ENCODE results near the gene SYK.
"Not testable (repeated sequence)": the region's sequence is repeated elsewhere in the genome, so short reads cannot be mapped to it uniquely, and the experiment has no call there.

Gene SYK

DNA sequence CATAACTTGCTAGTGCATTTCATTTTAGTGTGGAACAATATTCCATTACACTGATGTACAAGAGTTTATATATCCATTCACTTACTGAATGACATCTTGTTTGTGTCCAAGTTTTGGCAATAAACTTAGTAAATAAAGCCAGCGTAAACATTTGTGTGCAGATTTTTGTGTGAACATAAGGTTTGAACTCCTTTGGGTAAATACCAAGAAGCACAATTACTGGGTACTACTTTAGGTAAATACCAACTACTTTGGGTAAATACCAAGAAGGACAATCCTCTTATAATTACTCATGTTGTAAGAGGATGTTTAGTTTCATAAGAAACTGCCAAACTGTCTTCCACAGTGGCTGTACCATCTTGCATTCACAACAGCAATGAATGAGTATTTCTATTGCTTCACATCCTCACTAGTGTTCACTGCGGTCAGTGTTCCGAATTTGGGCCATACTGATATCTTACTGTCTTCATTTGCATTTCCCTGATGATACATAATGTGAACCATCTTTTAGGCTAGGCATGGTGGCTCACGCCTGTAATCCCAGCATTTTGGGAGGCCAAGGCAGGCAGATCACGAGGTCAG, 2.3 kb upstream of the SYK start:
- no peak for DNase-seq

DNA sequence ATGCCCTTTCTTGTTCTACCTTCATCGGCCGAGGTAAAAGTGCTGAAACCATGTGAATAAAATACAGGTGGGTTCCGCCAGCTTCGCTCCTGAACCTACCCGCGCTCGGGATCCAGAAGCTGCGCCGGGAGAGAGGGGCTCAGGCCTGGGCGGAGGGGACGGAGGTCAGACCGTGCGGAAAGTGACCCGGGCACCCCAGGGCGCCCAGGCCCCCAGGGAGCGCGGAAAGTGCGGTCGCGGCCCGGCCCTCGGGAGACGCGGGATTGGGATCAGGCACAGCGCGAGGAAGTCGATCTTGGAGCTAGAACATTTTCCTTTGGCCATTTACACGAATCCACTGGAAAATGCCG, 329 bp downstream of the SYK start:
- DNase-seq = no peak

DNA sequence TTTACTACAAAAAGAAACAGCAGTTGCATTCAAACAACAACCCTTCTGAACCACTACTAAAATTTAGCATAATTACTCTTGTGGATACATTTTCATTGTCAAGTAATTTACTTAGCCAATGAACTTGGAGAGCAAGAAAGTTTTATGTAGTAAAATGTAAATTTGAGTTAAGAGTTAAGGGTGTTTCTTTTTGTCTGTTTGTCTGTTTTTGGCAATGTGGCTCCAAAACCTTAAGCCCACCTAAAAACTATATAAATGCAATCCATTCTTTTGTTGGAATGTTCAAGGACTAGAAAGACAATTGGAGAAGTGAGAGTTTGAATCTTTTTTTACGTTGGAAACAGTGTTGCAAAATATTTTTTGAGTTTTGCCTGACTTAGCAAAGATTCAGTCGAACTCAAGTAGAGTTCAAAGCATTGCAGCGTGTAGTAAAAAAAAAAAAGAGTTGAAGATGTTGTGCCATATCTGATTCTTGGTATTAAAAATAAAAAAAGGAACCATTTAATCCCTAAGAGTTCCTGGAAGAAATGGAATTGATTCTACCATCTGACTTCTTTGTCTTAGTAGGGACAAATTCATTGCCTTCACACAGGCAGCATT, 867 bp downstream of the SYK start:
- no peak for DNase-seq

DNA sequence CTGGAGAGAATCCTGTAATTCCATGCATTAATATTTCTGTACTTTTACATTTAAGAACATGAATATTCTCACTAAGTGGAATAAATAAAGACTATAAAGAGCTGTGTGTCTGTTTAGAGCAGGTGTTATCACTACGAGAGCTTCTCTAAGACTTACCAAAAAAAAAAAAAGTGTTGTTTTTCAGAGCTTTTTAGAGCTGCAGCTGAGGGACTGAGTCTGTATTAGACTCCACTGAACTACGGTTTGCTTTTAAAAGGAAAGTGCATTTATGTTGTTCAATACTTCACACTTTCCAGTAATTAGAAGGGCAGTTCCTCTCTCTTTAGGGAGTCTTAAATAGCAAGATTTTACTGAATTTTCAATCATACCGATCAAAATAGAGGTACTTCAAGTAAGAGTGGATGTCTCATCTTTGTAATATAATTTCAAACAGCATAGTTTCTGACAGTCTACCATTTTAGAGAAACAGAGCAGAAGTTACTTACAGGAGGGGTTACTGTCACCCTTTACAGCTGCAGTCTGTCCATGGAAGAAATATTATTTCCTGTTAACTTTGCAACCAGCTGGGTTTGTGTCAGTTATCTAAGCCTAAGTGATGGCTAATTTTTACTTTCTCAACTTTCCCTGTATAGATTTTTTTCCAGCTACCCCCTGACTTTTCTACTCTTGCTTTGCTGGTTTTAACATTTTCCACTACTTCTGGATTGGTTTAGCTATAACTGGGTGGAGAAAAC, 2.4 kb downstream of the SYK start:
- no peak for DNase-seq

DNA sequence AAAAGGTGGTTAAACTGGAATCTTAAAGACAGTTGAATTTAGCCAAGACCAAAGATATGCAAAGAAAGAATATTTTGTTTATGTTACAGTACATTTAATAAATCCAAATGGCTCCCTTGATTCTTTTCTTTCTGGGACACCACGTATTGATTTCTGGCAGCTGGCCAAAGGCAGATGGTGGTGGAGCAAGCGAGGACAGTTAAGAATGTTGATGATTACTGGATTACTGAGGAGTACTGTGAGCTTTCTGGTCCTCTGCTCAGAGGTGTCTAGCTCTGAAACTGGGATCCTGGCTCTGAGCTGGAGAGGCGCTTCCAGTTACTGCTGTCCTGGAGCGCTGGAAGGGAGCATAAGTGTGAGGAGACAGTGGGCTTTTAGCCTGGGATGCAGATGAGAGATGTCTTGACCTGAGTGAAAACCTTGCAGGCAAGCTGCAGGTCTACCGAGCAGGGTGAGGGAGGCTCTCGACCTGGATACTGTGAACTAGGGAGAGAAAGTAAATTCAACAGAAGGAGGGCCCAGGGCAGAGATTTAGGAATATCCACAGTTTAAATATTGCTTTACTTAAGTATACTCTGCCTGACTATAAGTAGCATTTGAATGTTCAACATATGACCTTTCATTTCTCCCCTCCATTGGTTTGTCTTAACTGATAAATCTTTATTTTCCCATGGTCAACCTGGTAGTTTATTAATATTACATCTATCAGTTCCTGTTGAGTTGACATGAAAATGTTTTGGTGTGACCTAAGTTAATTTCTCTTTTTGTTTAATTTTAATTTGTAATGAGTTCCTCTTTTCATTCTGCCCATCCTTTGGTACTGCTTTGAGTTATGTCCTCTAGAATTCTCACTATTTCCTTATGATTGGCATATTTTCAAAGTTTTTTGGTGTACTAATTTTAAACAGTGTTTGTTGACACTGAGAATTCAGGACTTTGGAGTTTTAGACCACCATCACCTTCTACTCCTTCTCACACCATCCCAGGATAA, 3.7 kb downstream of the SYK start:
- peak; percentile 47 for DNase-seq

DNA sequence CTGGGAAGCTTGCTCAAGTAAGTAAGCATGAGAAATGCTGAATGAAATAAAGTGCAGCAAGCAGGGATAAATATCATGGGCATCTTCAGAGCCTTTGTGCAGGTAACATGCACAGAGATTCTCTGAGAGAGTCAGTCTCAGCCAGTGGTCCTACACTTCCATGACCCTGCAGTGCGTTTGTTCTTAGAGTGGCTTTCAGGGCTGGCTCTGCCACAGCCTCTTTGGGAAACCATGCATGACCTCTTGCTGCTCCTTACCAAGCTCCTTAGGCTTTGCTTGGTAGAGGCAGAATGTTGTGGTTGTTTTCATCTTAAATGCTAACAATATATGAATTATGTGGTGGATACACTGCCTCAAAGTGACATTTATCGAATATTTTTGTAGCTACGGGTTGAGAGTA, 5.4 kb downstream of the SYK start:
- DNase-seq = no peak

DNA sequence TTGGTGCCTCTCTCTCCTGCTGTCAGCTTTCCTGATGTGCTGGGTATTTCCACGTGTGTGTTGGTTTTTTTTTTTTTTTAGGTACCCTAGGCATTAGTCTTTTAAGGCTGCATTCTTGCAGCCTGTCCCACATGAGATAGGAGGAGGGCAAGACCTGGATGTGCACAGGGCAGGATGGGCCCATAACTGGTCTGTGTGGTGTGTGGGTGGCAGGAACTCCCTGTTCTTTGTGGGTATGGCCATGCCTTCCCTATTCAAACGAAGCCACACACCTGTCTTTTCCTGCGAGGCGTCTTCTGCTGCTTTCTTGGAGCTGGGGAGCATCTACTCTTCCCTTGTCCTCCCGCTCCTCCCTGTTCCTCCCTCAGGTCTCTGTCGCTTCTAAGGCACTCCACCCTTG, 6.8 kb downstream of the SYK start:
- no peak for DNase-seq

DNA sequence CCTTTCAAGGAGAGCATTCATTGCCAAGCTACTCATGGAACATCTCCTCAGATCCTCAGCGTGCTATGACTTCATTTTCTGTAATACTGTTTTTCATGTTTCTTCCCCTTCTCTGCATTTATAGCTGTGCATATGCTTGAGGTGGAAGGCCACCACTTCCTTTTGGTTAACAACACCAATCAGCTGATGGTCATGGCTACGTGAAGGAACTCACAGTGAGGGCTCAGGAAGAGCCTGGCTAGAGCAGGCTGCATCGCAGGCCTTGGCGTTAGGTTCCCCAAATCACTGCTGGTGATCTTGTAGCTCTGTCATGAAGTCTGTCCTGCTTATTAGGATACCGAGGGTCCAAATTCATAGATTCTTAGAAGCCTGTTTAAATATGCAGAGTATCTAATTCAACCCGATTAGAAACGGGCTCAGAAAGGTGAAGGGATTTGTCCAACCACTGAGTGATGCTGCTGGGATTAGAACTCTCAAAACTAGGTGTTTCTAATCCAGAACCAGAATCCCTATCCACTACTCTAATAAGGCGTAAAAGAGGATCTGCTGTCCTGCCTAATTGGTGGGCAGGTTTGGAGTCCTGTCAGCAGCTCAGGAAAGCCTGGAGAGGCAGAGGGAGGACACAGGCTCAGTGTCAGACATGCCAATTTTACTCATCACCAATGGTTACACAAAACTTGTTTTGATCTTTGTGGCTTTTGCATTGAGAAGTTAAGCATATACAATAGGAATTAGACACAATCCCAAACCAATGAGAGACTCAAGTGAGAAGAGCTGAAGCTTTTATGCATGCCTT, 7.5 kb downstream of the SYK start:
- DNase-seq = no peak

DNA sequence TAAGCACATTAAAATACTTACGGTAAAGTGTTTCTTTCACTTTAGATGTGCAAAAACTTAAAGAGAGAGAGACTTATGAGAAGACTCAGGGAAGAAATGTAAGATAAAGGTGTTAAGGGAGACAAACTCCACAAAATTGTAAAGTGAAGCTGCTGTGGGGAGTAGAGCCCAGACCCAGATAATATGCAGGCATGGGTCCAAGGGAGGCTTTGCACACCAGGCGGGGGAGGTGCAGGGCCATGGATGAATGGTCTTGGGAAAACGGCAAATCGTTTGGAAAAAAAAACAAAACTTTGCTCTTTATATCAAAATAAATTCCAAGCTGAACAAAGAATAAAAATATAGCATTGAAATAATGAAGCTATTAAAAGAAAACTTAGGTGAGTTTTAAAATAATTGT, 9.1 kb downstream of the SYK start:
- no peak for DNase-seq

DNA sequence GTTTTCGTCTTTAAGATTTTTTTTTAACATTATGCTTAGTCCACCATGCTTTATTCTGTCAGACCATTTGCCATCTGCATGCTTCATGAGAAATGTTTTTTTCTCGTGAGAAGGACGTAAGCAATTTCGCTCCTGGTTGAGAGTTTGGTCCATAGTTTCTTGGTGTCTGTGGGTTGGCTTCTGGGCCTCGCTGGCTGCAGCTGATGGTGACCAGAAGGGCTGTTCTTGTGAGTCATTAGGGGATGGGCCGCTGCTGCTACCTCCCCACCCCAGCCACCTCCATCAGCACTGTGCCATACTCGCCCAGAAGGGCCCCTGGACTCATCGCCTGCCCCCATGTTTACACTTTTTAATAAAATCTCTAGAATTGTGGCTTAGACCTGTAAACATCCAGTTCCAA, 11.4 kb downstream of the SYK start:
- no peak for DNase-seq

DNA sequence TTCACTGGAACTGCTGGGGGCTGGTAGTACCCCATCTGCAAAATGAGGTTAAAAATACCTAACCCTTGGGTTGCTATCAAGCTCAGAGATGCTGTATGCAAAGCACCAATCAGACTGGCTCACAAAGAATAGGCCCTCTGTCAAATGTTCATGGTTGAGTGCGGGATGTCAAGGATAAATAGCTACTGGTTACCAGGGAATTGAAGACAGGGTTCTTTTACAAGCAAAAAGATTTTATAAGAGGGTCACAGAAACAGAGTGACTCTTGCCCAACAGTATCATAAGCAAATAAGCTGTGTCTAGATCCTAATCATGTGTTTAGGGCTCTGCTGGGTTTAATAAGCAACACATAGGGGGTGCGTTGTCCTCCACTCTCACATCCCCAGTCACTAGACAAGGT, 11.9 kb downstream of the SYK start:
- DNase-seq = no peak

DNA sequence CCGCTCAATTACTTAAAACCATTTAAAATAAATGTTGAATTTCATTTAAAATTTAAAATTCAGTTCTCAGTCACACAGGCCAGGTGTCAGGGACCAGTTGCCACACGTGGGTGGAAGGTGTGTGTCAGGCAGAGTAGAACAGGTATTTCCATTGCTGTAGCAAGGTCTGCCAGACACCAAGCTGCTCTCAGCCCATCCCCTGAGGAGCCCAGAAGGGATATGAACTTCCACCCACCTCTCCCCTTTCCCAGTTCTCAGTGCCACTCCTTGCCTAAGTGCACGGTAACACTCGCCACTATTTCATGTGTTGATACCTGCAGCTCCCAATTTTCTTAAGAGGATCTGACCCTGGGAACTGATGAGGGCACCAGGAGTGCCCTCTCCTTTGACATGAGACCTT, 12.7 kb downstream of the SYK start:
- no peak for DNase-seq

DNA sequence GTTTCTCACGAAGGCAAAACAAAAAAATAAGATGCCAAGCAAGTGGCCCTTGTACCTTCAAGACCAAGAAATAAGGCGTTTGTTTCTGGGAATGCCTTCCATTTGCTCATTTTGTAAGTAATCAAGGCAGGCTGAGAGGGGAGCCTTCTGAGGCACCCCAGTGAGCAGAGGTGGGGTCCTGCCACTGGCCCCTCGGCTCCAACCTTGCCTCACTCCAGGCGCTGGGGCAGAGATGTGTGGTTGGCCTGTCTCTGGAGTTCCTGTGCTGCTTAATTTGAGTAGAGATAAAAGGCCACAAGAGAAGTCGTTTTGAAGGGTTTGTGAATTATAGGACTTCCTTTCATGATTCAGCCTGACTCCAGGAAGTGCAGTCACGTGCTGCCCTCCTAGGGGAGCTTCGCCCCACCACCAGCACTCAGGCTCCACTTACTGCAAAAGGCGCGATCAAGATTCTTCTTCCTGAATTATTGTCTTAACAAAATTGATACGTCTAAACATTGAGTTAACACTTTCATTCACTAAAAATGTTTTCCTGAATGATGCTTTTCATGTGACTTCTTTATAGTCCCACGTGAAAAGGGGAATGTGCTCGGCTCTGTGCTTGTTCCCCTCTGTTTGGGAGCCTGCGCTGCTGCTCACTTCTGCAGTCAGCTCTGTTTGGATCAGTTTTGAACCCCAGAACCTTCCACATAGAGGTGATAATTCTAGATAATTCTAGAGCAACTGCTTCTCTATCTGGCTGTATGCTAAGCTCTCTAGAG, 13.7 kb downstream of the SYK start:
- peak; percentile 64 for DNase-seq

DNA sequence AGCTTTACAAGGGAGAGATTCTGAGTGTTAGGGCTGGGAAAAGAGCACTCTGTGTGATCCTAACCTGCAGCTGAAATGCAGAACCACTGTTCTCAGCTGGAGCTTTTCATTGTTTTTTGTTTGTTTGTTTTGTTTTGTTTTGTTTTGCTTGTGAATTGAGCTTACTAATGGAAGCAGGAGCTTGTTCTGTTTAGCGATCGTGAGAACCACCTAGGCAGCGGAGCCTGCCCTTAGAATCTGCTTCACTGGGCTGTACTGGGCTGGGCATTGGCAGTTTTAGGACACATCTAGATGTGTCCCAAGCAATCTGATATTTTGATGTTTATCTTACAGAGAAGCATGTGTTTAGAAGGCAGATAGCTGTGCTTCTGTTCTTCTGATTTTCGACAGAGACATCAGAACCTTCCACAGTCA, 14.3 kb downstream of the SYK start:
- no peak for DNase-seq

DNA sequence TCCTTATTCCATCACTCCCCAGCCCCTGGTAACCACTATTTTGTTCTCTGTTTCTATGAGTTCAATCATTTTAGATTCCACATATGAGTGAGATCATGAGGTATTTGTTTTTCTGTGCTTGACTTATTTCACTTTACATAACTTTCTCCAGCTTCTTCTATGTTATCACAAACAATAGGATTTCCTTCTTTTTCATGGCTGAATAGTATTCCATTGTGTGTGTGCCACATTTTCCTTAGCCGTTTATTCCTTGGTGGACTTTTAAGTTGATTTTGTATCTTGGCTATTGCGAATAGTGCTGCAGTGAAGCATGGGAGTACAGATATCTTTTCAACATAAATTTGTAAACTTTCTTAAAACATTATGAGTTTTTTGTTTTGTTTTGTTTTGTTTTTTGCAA, 15.1 kb downstream of the SYK start:
- no peak for DNase-seq

DNA sequence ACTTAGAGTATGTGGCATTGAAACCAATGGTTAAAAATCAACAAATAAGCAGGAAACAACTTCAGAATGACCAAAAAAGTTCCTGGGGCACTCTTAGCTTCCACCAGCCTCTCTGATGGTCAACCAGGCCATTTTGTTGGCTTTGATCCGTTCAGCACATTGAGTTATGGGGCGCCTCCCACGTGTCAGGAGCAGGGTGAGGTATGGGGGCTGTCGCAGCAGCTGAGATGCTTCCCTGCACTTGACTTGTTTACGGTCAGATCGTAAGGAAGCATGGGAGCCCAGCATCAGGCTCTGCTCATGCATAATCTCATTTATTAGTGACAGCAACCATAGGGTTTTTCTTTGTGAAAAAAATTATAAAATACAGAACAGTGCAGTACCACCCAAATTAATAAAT, 16.7 kb downstream of the SYK start:
- DNase-seq = no peak

DNA sequence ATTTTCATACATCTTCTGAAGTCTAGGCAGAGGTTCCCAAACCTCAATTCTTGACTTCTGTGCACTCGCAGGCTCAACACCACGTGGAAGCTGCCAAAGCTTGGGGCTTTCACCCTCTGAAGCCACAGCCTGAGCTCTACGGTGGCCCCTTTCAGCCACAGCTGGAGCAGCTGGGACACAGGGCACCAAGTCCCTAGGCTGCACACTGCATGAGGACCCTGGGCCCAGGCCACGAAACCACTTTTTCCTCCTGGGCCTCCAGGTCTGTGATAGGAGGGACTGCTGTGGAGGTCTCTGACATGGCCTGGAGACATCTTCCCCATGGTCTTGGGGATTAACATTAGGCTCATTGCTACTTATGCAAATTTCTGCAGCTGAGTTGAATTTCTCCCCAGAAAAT, 18.8 kb downstream of the SYK start:
- not testable (repeated sequence) for DNase-seq

DNA sequence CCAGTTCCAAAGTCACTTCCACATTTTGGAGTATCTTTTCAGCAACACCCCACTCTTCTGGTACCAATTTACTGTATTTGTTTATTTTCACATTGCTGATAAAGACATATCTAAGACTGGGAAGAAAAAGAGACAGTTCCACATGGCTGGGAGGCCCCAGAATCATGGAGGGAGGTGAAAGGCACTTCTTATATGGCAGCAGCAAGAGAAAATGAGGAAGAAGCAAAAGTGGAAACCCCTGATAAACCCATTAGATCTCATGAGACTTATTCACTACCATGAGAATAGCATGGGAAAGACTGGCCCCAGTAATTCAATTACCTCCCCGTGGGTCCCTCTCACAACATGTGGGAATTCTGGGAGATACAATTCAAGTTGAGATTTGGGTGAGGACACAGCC, 19.6 kb downstream of the SYK start:
- DNase-seq = not testable (repeated sequence)

DNA sequence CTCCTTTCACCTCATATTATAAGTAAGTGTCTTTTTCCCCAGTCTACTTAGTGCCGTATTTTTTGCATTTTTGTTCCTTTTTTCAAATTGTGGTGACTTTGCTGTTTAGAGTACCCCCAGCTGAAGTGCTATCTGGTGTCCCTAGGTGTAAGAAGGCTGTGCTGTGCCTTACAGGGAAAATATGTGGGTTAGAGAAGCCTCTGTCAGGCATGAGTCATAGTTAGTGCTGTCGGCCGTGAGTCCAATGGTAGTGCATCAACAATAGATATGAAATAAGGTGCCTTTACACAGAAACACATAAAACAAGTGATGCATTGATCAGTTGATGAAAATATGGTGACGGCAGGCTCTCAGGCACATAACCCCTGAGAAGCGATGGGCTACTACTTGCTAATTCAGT, 20.1 kb downstream of the SYK start:
- DNase-seq = no peak

DNA sequence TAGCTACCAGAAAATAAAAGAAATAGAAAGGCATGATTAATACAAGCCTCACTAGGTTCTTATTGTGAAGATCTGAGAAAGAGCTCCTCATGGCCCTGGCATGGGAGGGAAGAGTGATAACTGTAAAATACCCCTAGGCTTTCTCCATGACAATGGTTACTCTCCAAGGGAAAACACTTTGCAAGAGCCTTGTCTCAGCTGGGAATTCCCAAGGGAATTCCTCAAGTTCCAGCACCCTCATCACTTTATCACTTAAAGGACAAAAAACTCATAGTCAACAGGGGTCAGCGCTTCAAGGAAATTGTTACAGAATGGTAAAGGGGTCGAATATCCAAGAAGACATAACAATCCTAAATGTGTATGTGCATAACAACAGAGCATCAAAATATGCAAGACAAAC, 21.2 kb downstream of the SYK start:
- no peak for DNase-seq

DNA sequence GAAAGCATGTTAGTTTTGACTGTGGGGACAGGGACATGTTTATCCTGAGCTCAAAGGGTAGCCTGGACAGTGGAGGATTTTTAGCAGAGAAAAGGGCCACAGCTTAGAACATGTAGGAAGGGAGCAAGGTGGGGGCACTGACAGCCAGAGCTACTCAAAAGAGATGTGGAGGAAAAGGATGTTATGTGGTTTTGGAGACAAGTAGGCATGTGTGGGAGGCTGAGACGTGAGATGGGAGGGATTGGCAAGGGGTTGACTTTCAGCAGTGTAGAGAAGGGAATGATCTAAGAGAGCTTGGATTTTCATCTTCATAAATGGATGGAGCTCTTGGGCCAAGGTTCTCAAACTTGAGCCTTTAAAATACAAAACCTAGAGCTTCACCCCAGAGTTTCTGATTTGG, 24.0 kb downstream of the SYK start:
- DNase-seq = no peak
